A673 (cell line): ENCODE results near the gene PSMD11. TPM values are rescaled to one million over a fixed set of nuclear protein-coding genes. Genes with fewer than 3 reads are reported as not detected.

Experiments used
- BruUV-seq: library from RNA; stranded (reverse); fragments of 400-500 nt; replicated peaks from 2 replicates; lab custom pipeline; 2021; lab: Mats Ljungman, UMichigan
- CTCF ChIA-PET: fragments of 300-600 bp; sonication (Branson Sonifier 250); formaldehyde crosslinking; loops from one replicate; lab custom pipeline; 2022; ENCODE audit warnings: antibody characterized with exemption; lab: Charles Lee
- POLR2A ChIA-PET: fragments of 300-600 bp; sonication (Branson Sonifier 250); formaldehyde crosslinking; loops from one replicate; lab custom pipeline; 2022; ENCODE audit warnings: antibody characterized with exemption; ENCODE audit not compliant: low non-redundant PET; lab: Charles Lee
- DNase-seq: peaks from one replicate; pipeline ENCODE4 v3.0.0-alpha.2; 2015; ENCODE audit warnings: low spot score
- H3K27ac ChIP-seq: fragments of 200-600 bp; sonication (generic); 2 replicates; pipeline ENCODE4 v1.5.1; 2016; ENCODE audit warnings: mixed run types, low read depth, mild to moderate bottlenecking, mixed read lengths, antibody characterized with exemption, low read length; ENCODE audit not compliant: poor library complexity, severe bottlenecking
- H3K27me3 ChIP-seq: fragments of 200-600 bp; sonication (generic); replicated peaks from 2 replicates; pipeline ENCODE4 v1.6.1; 2017; ENCODE audit warnings: mixed run types, low read depth, mild to moderate bottlenecking, mixed read lengths, antibody characterized with exemption, low read length; ENCODE audit not compliant: insufficient read depth, poor library complexity
- H3K36me3 ChIP-seq: fragments of 200-600 bp; sonication (generic); 2 replicates; pipeline ENCODE4 v1.6.1; 2016; ENCODE audit warnings: mixed run types, mild to moderate bottlenecking, mixed read lengths, antibody characterized with exemption, low read length; ENCODE audit not compliant: insufficient read depth, poor library complexity, severe bottlenecking
- H3K4me1 ChIP-seq: fragments of 200-600 bp; sonication (generic); 2 replicates; pipeline ENCODE4 v1.6.1; 2017; ENCODE audit warnings: mixed run types, mild to moderate bottlenecking, mixed read lengths, antibody characterized with exemption, low read length; ENCODE audit not compliant: insufficient read depth, poor library complexity, severe bottlenecking
- H3K4me3 ChIP-seq: fragments of 200-600 bp; sonication (generic); 2 replicates; pipeline ENCODE4 v1.5.1; 2016; ENCODE audit warnings: low read depth, mixed run types, mild to moderate bottlenecking, mixed read lengths, low read length; ENCODE audit not compliant: poor library complexity, severe bottlenecking
- H3K9me3 ChIP-seq: fragments of 200-600 bp; sonication (generic); 2 replicates; pipeline ENCODE4 v1.6.1; 2016; ENCODE audit warnings: mixed run types, low read depth, mild to moderate bottlenecking, mixed read lengths, antibody characterized with exemption, low read length; ENCODE audit not compliant: poor library complexity, severe bottlenecking
- CTCF ChIP-seq: fragments of 300-800, 200-600 bp; sonication (generic); conservative IDR thresholded peaks from 2 replicates; pipeline ENCODE4 v1.5.1; 2017; ENCODE audit warnings: low read depth, mild to moderate bottlenecking, antibody characterized with exemption, low read length, moderate library complexity, mixed read lengths
- EZH2 ChIP-seq: fragments of 200-600 bp; sonication (generic); IDR thresholded peaks from 2 replicates; pipeline ENCODE4 v1.6.1; 2017; ENCODE audit warnings: borderline replicate concordance, low read depth, mild to moderate bottlenecking, mixed read lengths, antibody characterized with exemption, low read length; ENCODE audit not compliant: poor library complexity, severe bottlenecking
- intact Hi-C: fragments of 100-400 bp; cut with micrococcal nuclease; formaldehyde crosslinking; loops from one replicate; pipeline ENCODE4 v1.10.0; 2022; ENCODE audit not compliant: unreplicated experiment
- total RNA-seq: library from RNA; stranded (reverse); gene quantifications from 2 replicates; pipeline ENCODE4 v1.2.3, GENCODE V29; 2021

PSMD11 gene
- total RNA-seq, 1 experiment from 2014 or later = 195 TPM

GRCh38 chr17:32493976-32494513, 49.7 kb downstream of the PSMD11 start:
- intact Hi-C loops = no loop called here
- no peak overlapping the region for H3K4me3 ChIP-seq
- H3K4me1 ChIP-seq = peaks cover 10% of the 10 kb centered on the region
- CTCF ChIA-PET = no interaction called here
- POLR2A ChIA-PET = no interaction called here
- no TSS peak for BruUV-seq
- no peak overlapping the region for H3K27ac ChIP-seq
- no peaks in the 10 kb centered on the region for H3K27me3 ChIP-seq
- DNase-seq = no peak
- no peaks in the 10 kb centered on the region for H3K36me3 ChIP-seq
- H3K9me3 ChIP-seq = no peaks in the 10 kb centered on the region
- TF ChIP-seq EZH2 (no peak), CTCF (no peak)

DNA sequence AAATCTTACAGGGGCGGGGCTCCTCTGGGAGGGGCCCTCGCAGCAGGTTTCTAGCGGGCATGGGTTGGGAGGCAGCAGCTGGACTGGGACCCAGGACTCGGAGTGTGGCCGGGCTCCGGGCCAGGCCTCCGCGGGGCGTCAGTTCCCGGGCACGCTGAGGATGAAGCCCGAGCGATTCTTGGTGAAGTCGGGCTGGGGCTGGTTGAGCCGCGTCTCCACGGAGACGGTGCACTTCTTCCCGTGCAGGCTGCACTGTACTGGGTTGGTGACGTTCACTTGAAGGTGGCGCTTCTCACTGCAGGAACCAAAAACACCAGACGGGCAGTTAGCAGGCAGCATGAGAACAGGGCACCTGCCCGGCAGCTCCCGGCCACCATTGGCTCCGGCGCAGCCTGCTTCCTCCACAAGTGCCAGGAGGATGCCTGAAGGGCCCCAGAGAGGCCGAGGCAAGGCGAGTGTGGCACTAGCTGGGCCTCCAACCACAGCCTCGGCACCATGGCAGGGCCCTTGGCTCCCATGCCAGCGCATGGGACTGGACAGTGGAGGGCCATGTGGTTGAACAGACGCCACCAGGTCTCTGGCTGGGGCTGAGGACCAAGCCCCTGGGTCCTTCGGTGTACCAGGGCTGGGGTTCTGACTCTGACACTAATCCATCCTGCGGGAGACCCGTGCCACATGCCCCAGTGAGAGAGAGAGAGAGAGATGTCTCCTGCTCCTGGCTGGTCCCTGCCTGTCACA, 50.5 kb downstream of the PSMD11 start:
- no peaks in the 10 kb centered on the region for H3K36me3 ChIP-seq
- no peak overlapping the region for H3K4me3 ChIP-seq
- no peaks in the 10 kb centered on the region for H3K9me3 ChIP-seq
- no peak for TF ChIP-seq CTCF
- TF ChIP-seq EZH2 = no peak
- H3K4me1 ChIP-seq = peaks cover 10% of the 10 kb centered on the region
- peak; percentile 75 for DNase-seq
- H3K27me3 ChIP-seq = no peaks in the 10 kb centered on the region
- H3K27ac ChIP-seq = no peak overlapping the region
- BruUV-seq = no TSS peak
- POLR2A ChIA-PET = no interaction called here
- CTCF ChIA-PET = no interaction called here
- intact Hi-C loops = no loop called here

GRCh38 chr17:32495359-32496231, 51.3 kb downstream of the PSMD11 start:
- DNase-seq = no peak
- H3K4me1 ChIP-seq = peaks cover 10% of the 10 kb centered on the region
- no TSS peak for BruUV-seq
- H3K27ac ChIP-seq = no peak overlapping the region
- ChIA-PET POLR2A (no interaction called here), CTCF (no interaction called here)
- no peaks in the 10 kb centered on the region for H3K27me3 ChIP-seq
- intact Hi-C loops = no loop called here
- H3K9me3 ChIP-seq = no peaks in the 10 kb centered on the region
- no peak overlapping the region for H3K4me3 ChIP-seq
- TF ChIP-seq EZH2 = no peak
- no peak for TF ChIP-seq CTCF
- H3K36me3 ChIP-seq = no peaks in the 10 kb centered on the region
